ENCODE measurements around the gene MBP. TPM values are rescaled to one million over a fixed set of nuclear protein-coding genes. Genes with fewer than 3 reads are reported as not detected.

Gene MBP
- total and polyA plus RNA-seq, 5 donors from 2014 or later = 134 to 172 (median 143) TPM

- no peak for ATAC-seq (ENCODE audit: low read depth in 2 of 2)
- Histone ChIP-seq H3K4me3 (ENCODE audit: low read depth, low read length) (peak overlapping the region; percentile 71), H3K27ac (ENCODE audit: insufficient read depth, low read length, poor library complexity, severe bottlenecking) (peak overlapping the region; percentile 86), H3K27me3 (ENCODE audit: control insufficient read depth, insufficient read depth, low read length) (no peaks in the 10 kb centered on the region), H3K36me3 (ENCODE audit: control insufficient read depth, insufficient read depth, low read length) (peaks cover 26% of the 10 kb centered on the region), H3K4me1 (ENCODE audit: control insufficient read depth, insufficient read depth, low read length, poor library complexity, severe bottlenecking) (peaks cover 90% of the 10 kb centered on the region), H3K9me3 (ENCODE audit: control insufficient read depth in 2 of 2, low read length in 2 of 2) (no peaks in the 10 kb centered on the region)
- Mint-ChIP-seq H3K27me3 (peaks cover 4% of the 10 kb centered on the region), H3K4me3 (peak overlapping the region; percentile 64 to 83 (median 76)), H3K27ac (peak overlapping the region; percentile 94 to 98 (median 98)), H3K9me3 (peaks cover 0 to 3% (median 0%) of the 10 kb centered on the region in 7 donors), H3K36me3 (peaks cover 25% of the 10 kb centered on the region), H3K4me1 (peaks cover 42 to 97% (median 80%) of the 10 kb centered on the region in 4 donors)
- DNase-seq = no peak
Observed at GRCh38 chr18:77105680-77106079, 26.9 kb downstream of the MBP start.

- peak overlapping the region; percentile 86 for H3K27ac ChIP-seq (ENCODE audit: insufficient read depth, low read length, poor library complexity, severe bottlenecking)
- peak overlapping the region; percentile 94 to 98 (median 98) for H3K27ac Mint-ChIP-seq
- H3K4me1 ChIP-seq (ENCODE audit: control insufficient read depth, insufficient read depth, low read length, poor library complexity, severe bottlenecking) = peaks cover 95% of the 10 kb centered on the region
- peak overlapping the region; percentile 71 for H3K4me3 ChIP-seq (ENCODE audit: low read depth, low read length)
- DNase-seq = peak in 1 of 3 donors; percentile 35
- H3K4me3 Mint-ChIP-seq = peak overlapping the region; percentile 64 to 83 (median 76)
- H3K9me3 Mint-ChIP-seq = peaks cover 0 to 3% (median 0%) of the 10 kb centered on the region in 7 donors
- H3K27me3 ChIP-seq (ENCODE audit: control insufficient read depth, insufficient read depth, low read length) = no peaks in the 10 kb centered on the region
- ATAC-seq (ENCODE audit: low read depth in 2 of 2) = no peak
- H3K4me1 Mint-ChIP-seq = peaks cover 42 to 99% (median 82%) of the 10 kb centered on the region in 4 donors
- H3K9me3 ChIP-seq (ENCODE audit: control insufficient read depth in 2 of 2, low read length in 2 of 2) = no peaks in the 10 kb centered on the region
- H3K36me3 Mint-ChIP-seq = peaks cover 26% of the 10 kb centered on the region
- peaks cover 21% of the 10 kb centered on the region for H3K36me3 ChIP-seq (ENCODE audit: control insufficient read depth, insufficient read depth, low read length)
- H3K27me3 Mint-ChIP-seq = peaks cover 4% of the 10 kb centered on the region
Observed at GRCh38 chr18:77105028-77105427, 27.6 kb downstream of the MBP start.

GRCh38 chr18:77103991-77104531, 28.5 kb downstream of the MBP start:
- peak overlapping the region; percentile 71 for H3K4me3 ChIP-seq (ENCODE audit: low read depth, low read length)
- peaks cover 21% of the 10 kb centered on the region for H3K36me3 ChIP-seq (ENCODE audit: control insufficient read depth, insufficient read depth, low read length)
- H3K4me1 ChIP-seq (ENCODE audit: control insufficient read depth, insufficient read depth, low read length, poor library complexity, severe bottlenecking) = peaks cover 100% of the 10 kb centered on the region
- Mint-ChIP-seq H3K9me3 (peaks cover 0 to 3% (median 0%) of the 10 kb centered on the region in 7 donors), H3K4me3 (peak overlapping the region; percentile 35 to 53 (median 46)), H3K27me3 (peaks cover 4% of the 10 kb centered on the region), H3K4me1 (peaks cover 38 to 99% (median 83%) of the 10 kb centered on the region in 4 donors), H3K36me3 (peaks cover 33% of the 10 kb centered on the region), H3K27ac (peak overlapping the region; percentile 71 to 98 (median 92))
- H3K27me3 ChIP-seq (ENCODE audit: control insufficient read depth, insufficient read depth, low read length) = no peaks in the 10 kb centered on the region
- H3K9me3 ChIP-seq (ENCODE audit: control insufficient read depth in 2 of 2, low read length in 2 of 2) = no peaks in the 10 kb centered on the region
- DNase-seq = no peak
- H3K27ac ChIP-seq (ENCODE audit: insufficient read depth, low read length, poor library complexity, severe bottlenecking) = peak overlapping the region; percentile 86
- no peak for ATAC-seq (ENCODE audit: low read depth in 2 of 2)

- H3K36me3 Mint-ChIP-seq = peaks cover 33% of the 10 kb centered on the region
- Histone ChIP-seq H3K9me3 (ENCODE audit: control insufficient read depth in 2 of 2, low read length in 2 of 2) (no peaks in the 10 kb centered on the region), H3K27ac (ENCODE audit: insufficient read depth, low read length, poor library complexity, severe bottlenecking) (peak overlapping the region; percentile 86), H3K27me3 (ENCODE audit: control insufficient read depth, insufficient read depth, low read length) (no peaks in the 10 kb centered on the region), H3K36me3 (ENCODE audit: control insufficient read depth, insufficient read depth, low read length) (peaks cover 19% of the 10 kb centered on the region), H3K4me3 (ENCODE audit: low read depth, low read length) (peak overlapping the region; percentile 66), H3K4me1 (ENCODE audit: control insufficient read depth, insufficient read depth, low read length, poor library complexity, severe bottlenecking) (peaks cover 100% of the 10 kb centered on the region)
- DNase-seq (no peak), ATAC-seq (ENCODE audit: low read depth in 2 of 2) (no peak)
- H3K4me3 Mint-ChIP-seq = peak overlapping the region in 3 of 4 donors; percentile 71 to 89 (median 82)
- peaks cover 0 to 3% (median 0%) of the 10 kb centered on the region in 7 donors for H3K9me3 Mint-ChIP-seq
- peaks cover 36 to 99% (median 83%) of the 10 kb centered on the region in 4 donors for H3K4me1 Mint-ChIP-seq
- peaks cover 4% of the 10 kb centered on the region for H3K27me3 Mint-ChIP-seq
- H3K27ac Mint-ChIP-seq = peak overlapping the region; percentile 71 to 99 (median 98)
Observed at GRCh38 chr18:77103187-77103850, 29.3 kb downstream of the MBP start.

GRCh38 chr18:77102259-77103040, 30.1 kb downstream of the MBP start:
- Histone ChIP-seq H3K4me1 (ENCODE audit: control insufficient read depth, insufficient read depth, low read length, poor library complexity, severe bottlenecking) (peaks cover 100% of the 10 kb centered on the region), H3K36me3 (ENCODE audit: control insufficient read depth, insufficient read depth, low read length) (peaks cover 23% of the 10 kb centered on the region), H3K9me3 (ENCODE audit: control insufficient read depth in 2 of 2, low read length in 2 of 2) (no peaks in the 10 kb centered on the region), H3K27me3 (ENCODE audit: control insufficient read depth, insufficient read depth, low read length) (no peaks in the 10 kb centered on the region), H3K27ac (ENCODE audit: insufficient read depth, low read length, poor library complexity, severe bottlenecking) (peak overlapping the region; percentile 86), H3K4me3 (ENCODE audit: low read depth, low read length) (peak overlapping the region; percentile 66)
- peaks cover 0 to 3% (median 0%) of the 10 kb centered on the region in 7 donors for H3K9me3 Mint-ChIP-seq
- H3K36me3 Mint-ChIP-seq = peaks cover 33% of the 10 kb centered on the region
- DNase-seq = peak in 2 of 3 donors; percentile 75 to 89
- peak overlapping the region; percentile 97 to 99 (median 99) for H3K27ac Mint-ChIP-seq
- peaks cover 35 to 98% (median 80%) of the 10 kb centered on the region in 4 donors for H3K4me1 Mint-ChIP-seq
- ATAC-seq (ENCODE audit: low read depth in 2 of 2) = peak; percentile 73 to 74
- peak overlapping the region; percentile 82 to 89 (median 86) for H3K4me3 Mint-ChIP-seq
- H3K27me3 Mint-ChIP-seq = peaks cover 4% of the 10 kb centered on the region

GRCh38 chr18:77101410-77102258, 30.9 kb downstream of the MBP start:
- Histone ChIP-seq H3K4me1 (ENCODE audit: control insufficient read depth, insufficient read depth, low read length, poor library complexity, severe bottlenecking) (peaks cover 95% of the 10 kb centered on the region), H3K9me3 (ENCODE audit: control insufficient read depth in 2 of 2, low read length in 2 of 2) (no peaks in the 10 kb centered on the region), H3K27ac (ENCODE audit: insufficient read depth, low read length, poor library complexity, severe bottlenecking) (peak overlapping the region; percentile 86), H3K36me3 (ENCODE audit: control insufficient read depth, insufficient read depth, low read length) (peaks cover 23% of the 10 kb centered on the region), H3K27me3 (ENCODE audit: control insufficient read depth, insufficient read depth, low read length) (no peaks in the 10 kb centered on the region), H3K4me3 (ENCODE audit: low read depth, low read length) (peak overlapping the region; percentile 66)
- peaks cover 4% of the 10 kb centered on the region for H3K27me3 Mint-ChIP-seq
- ATAC-seq (ENCODE audit: low read depth in 2 of 2) (peak; percentile 23 to 32), DNase-seq (peak in 2 of 3 donors; percentile 25 to 56)
- peaks cover 33% of the 10 kb centered on the region for H3K36me3 Mint-ChIP-seq
- peak overlapping the region; percentile 82 to 89 (median 86) for H3K4me3 Mint-ChIP-seq
- peaks cover 28 to 96% (median 78%) of the 10 kb centered on the region in 4 donors for H3K4me1 Mint-ChIP-seq
- H3K27ac Mint-ChIP-seq = peak overlapping the region; percentile 97 to 99 (median 99)
- H3K9me3 Mint-ChIP-seq = peaks cover 0 to 3% (median 0%) of the 10 kb centered on the region in 7 donors

Data from CD4-positive, CD25-positive, alpha-beta regulatory T cell (primary cell).